Measurements from ENCODE around the gene UVSSA.

Gene UVSSA

GRCh38 chr4:1350169-1350520 lies 3.1 kb downstream of the UVSSA start:
- no peak for DNase-seq

GRCh38 chr4:1351854-1352566 lies 5.0 kb downstream of the UVSSA start:
- peak; percentile 0 to 59 for DNase-seq

GRCh38 chr4:1352567-1352900 lies 5.5 kb downstream of the UVSSA start:
- DNase-seq: no peak

- no peak for DNase-seq
These were observed 6.4 kb downstream of the UVSSA start for GRCh38 chr4:1353186-1354055.

- DNase-seq: no peak
These were observed 7.4 kb downstream of the UVSSA start for GRCh38 chr4:1354136-1354982.

- DNase-seq: no peak
These were observed 7.9 kb downstream of the UVSSA start for GRCh38 chr4:1354983-1355275.

- no peak for DNase-seq
These were observed 8.4 kb downstream of the UVSSA start for GRCh38 chr4:1355378-1355777.

GRCh38 chr4:1356181-1356998 lies 9.4 kb downstream of the UVSSA start:
- DNase-seq: peak in 1 of 2 experiments; percentile 8

GRCh38 chr4:1357356-1358248 lies 10.6 kb downstream of the UVSSA start:
- no peak for DNase-seq

GRCh38 chr4:1358421-1359143 lies 11.6 kb downstream of the UVSSA start:
- DNase-seq: no peak

GRCh38 chr4:1359144-1359501 lies 12.1 kb downstream of the UVSSA start:
- DNase-seq: no peak

- no peak for DNase-seq
These were observed 13.0 kb downstream of the UVSSA start for GRCh38 chr4:1359976-1360375.

GRCh38 chr4:1360423-1361283 lies 13.6 kb downstream of the UVSSA start:
- DNase-seq: no peak

- DNase-seq: no peak
These were observed 14.4 kb downstream of the UVSSA start for GRCh38 chr4:1361431-1361830.

GRCh38 chr4:1362046-1362445 lies 15.0 kb downstream of the UVSSA start:
- DNase-seq: no peak

GRCh38 chr4:1362521-1362920 lies 15.5 kb downstream of the UVSSA start:
- DNase-seq: no peak

- DNase-seq: no peak
These were observed 16.5 kb downstream of the UVSSA start for GRCh38 chr4:1363513-1363912.

- DNase-seq: no peak
These were observed 17.2 kb downstream of the UVSSA start for GRCh38 chr4:1364217-1364616.

- no peak for DNase-seq
These were observed 17.7 kb downstream of the UVSSA start for GRCh38 chr4:1364748-1365147.
